ENCODE results near the gene STAMBPL1. TPM values are rescaled to one million over a fixed set of nuclear protein-coding genes. Genes with fewer than 3 reads are reported as not detected.

STAMBPL1 gene
- total and polyA plus RNA-seq, 2 donors (not counting 3 experiments of a cell fraction or from before 2014, with no cell fraction given): 0.70 to 1.8 TPM

DNA sequence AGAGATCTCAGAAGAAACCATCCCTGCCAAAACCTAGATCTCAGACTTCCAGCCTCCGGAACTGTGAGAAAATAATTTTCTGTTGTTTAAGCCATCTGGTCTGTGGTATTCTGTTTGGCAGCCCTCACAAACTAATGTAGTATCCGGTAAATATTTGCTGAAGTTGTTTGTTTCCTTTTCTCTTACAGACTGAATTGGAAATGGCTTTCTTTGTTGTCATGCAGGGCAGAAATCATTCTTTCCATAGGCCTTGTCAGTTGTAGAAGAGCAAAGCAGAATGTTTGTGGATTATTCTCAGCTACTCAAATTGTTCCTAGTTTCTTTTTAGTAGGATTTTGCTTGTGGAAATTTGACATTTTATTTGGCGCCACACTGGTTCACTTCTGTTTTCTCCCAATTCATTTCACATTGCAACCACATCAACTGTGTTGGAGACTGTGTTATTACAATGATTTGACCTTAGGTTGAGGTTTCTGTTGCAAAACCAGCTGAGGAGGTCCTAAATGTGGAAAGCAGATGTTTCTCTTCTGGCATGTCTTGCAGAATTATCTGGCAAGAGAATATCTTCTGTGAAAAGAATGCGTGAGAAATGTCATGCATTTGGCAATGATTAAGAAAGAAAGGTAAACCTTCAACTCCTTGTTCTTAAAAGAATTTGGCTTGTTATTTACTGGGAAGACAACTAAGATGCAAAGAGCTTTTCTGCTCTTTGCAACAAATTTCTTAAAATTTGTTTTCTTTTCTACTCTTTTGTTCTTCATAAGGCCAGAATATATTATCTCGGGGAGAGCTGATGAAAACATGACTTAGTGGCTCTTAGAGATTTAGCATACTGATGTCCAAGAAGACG, 46.7 kb downstream of the STAMBPL1 start:
- dilution Hi-C loops (cut with MboI; ENCODE audit: extremely low pct_ligation_motif_present, low sequenced_read_pairs): no loop called here
- DNase-seq (ENCODE audit: low read depth, low spot score): no peak
- POLR2A ChIA-PET: no interaction called here

More for the DNA sequence above, 46.7 kb downstream of the STAMBPL1 start:
- no TSS peak for BruUV-seq (replicated peaks)
- Histone ChIP-seq H2AFZ (ENCODE audit: low read depth, low read length) (no peak overlapping the region), H3K9me1 (replicated peaks; ENCODE audit: control insufficient read depth, extremely low read depth, insufficient read depth, low read length) (no peaks in the 10 kb centered on the region), H3K4me3 (replicated peaks in 1 of 3; ENCODE audit: insufficient read depth in 1 of 3, low read depth in 1 of 3, low read length in 3 of 3) (no peak overlapping the region), H3K36me3 (ENCODE audit: control insufficient read depth in 2 of 2, extremely low read depth in 1 of 2, insufficient read depth in 2 of 2, low read length in 2 of 2) (no peaks in the 10 kb centered on the region), H3K4me1 (ENCODE audit: control insufficient read depth, extremely low read depth, insufficient read depth, low read length) (no peaks in the 10 kb centered on the region), H3K9me3 (replicated peaks; ENCODE audit: control insufficient read depth, insufficient read depth, low read length) (no peaks in the 10 kb centered on the region), H3K9ac (replicated peaks; ENCODE audit: extremely low read depth, insufficient read depth, low read length) (no peak overlapping the region), H3K27ac (ENCODE audit: insufficient read depth, low read depth, low read length) (no peak overlapping the region), H3K27me3 (ENCODE audit: control insufficient read depth in 2 of 2, insufficient read depth in 2 of 2, low read length in 2 of 2) (no peaks in the 10 kb centered on the region), H3K79me2 (ENCODE audit: control insufficient read depth, insufficient read depth, low read length) (no peaks in the 10 kb centered on the region), H3K4me2 (ENCODE audit: insufficient read depth, low read length) (no peak overlapping the region), H4K20me1 (replicated peaks; ENCODE audit: control insufficient read depth, extremely low read depth, insufficient read depth, low read length) (no peaks in the 10 kb centered on the region)
- TF ChIP-seq, protein P1, sequence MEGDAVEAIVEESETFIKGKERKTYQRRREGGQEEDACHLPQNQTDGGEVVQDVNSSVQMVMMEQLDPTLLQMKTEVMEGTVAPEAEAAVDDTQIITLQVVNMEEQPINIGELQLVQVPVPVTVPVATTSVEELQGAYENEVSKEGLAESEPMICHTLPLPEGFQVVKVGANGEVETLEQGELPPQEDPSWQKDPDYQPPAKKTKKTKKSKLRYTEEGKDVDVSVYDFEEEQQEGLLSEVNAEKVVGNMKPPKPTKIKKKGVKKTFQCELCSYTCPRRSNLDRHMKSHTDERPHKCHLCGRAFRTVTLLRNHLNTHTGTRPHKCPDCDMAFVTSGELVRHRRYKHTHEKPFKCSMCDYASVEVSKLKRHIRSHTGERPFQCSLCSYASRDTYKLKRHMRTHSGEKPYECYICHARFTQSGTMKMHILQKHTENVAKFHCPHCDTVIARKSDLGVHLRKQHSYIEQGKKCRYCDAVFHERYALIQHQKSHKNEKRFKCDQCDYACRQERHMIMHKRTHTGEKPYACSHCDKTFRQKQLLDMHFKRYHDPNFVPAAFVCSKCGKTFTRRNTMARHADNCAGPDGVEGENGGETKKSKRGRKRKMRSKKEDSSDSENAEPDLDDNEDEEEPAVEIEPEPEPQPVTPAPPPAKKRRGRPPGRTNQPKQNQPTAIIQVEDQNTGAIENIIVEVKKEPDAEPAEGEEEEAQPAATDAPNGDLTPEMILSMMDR (IDR thresholded peaks at IDR 0.05; ENCODE audit: extremely low read depth in 1 of 2, insufficient read depth in 1 of 2, low read depth in 1 of 2, low read length in 2 of 2): no peak
- TF ChIP-seq POLR2A (IDR thresholded peaks at IDR 0.05; ENCODE audit: low read depth, low read length) (no peak), MYC (IDR thresholded peaks at IDR 0.05; ENCODE audit: low read depth, low read length) (no peak), GATA2 (IDR thresholded peaks at IDR 0.05; ENCODE audit: insufficient read depth, insufficient read length, low read depth, low read length) (no peak), JUN (IDR thresholded peaks at IDR 0.05; ENCODE audit: borderline replicate concordance, insufficient read depth, insufficient read length, low read depth) (no peak), EZH2 (IDR thresholded peaks at IDR 0.05; ENCODE audit: borderline replicate concordance, low read depth, low read length, severe bottlenecking) (no peak), FOS (IDR thresholded peaks at IDR 0.05; ENCODE audit: borderline replicate concordance, insufficient read depth, low read length) (no peak), POLR2AphosphoS5 (IDR thresholded peaks at IDR 0.05; ENCODE audit: insufficient read depth, low read depth, low read length) (no peak)
- TF ChIP-seq, protein P2, sequence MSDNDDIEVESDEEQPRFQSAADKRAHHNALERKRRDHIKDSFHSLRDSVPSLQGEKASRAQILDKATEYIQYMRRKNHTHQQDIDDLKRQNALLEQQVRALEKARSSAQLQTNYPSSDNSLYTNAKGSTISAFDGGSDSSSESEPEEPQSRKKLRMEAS (IDR thresholded peaks at IDR 0.05; ENCODE audit: insufficient read depth, insufficient read length): no peak
- intact Hi-C loops (cut with micrococcal nuclease): no loop called here
- CTCF ChIA-PET: interaction anchor here (1.1 to 11.9 kb wide), 3 partner anchors 87 to 344 kb away, joined by 3 to 584 read pairs (median 3); partner anchors contain the start of gene RNLS
- no peak for FAIRE-seq

Measured in endothelial cell of umbilical vein (primary cell).